DMS 273 treated with DMSO at 0.1 percent for 48 hours (cell line): ENCODE results near the gene C10orf71.

Experiments
- DNase-seq: peaks from one replicate; lab custom pipeline; 2025; lab: John Stamatoyannopoulos, UW

The C10orf71 gene

DNA sequence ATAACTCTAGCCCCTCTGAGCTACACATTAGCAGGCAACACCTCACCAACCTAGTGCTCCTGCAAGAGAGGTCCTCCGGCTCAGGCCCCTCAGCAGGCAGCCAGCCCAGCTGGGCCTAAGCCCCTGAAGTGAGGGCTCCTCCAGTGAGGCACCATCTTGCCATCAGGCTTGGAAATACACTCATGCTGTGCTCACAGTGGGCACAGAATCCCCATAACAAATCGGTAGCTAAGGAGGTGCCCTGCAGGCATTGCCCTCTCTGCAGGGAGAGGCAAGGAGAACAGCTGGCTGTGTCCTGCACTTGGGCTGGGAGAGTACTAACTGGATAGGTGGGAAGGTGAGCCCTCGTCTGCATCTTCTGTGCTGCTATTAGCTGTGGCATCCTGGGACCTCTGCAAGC lies 3.7 kb upstream of the C10orf71 start:
- no peak for DNase-seq

GRCh38 chr10:49296382-49296781 lies 2.6 kb upstream of the C10orf71 start:
- DNase-seq, result no peak

- no peak for DNase-seq
Measured at GRCh38 chr10:49296836-49297235, 2.1 kb upstream of the C10orf71 start.

GRCh38 chr10:49297818-49298670 lies 926 bp upstream of the C10orf71 start:
- no peak for DNase-seq

GRCh38 chr10:49298671-49298982 lies 343 bp upstream of the C10orf71 start:
- no peak for DNase-seq

GRCh38 chr10:49299816-49300139 lies 808 bp downstream of the C10orf71 start:
- no peak for DNase-seq

DNA sequence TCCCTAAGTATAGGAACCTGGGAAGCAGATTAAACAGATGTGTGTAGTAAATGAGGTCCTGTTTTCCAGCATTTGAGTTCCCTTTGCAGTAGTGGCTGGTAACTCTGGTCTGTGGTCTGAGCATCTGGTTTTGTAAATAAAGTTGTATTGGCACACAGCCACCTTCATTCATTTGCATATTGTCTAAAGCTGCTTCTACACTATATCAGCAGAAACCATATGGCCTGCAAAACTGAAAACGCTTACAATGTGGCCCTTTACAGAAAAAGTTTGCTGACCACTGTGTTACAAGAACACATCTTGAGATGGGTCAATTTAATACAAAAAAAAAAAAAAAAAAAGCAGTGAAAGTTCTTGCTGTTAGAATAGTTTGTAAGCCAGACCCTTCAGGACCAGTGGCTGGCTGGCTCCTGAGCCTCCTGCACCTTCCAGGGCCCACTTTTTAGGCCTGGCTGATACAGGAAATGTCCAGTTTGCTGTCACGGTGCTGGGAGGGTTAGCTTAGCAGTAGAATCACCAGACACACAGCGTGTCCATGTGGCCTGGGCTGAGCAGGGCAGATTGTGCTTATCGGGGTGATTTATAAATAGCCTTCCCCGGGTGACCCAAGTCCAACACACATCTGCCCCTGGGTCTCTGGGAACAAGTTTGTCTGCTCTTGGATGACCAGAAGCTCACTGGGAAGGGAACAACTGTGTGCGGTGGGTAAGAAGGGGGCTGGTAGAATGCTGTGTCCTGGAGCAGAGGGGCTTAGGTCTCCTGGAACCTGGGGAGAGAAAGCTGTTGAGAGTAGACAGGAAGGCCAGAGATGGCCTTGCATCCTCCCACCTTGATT lies 1.4 kb downstream of the C10orf71 start:
- peak; percentile 86 for DNase-seq

GRCh38 chr10:49301302-49301701 lies 2.3 kb downstream of the C10orf71 start:
- no peak for DNase-seq

- no peak for DNase-seq
Measured at GRCh38 chr10:49302088-49302487, 3.1 kb downstream of the C10orf71 start.

DNA sequence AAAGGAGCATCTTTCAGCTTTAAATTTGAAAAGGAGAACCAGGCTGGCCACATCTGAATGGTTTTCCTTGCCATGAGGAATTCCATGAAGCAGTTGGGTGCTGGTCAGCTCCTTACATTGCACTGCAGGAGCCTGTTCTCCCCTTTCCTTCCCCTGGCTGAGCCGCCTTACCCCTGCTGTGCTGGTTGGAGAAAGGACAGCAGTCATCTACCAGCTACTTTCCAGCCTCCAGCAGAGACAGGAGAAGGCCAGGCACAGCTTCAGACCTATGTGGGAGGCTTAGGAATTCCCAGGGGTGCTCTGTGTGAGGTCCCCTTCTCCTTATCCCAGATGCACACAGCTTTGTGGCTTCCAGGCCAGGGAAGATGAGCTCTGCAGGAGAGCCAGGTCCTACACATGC lies 4.7 kb downstream of the C10orf71 start:
- DNase-seq, result no peak

GRCh38 chr10:49304137-49304536 lies 5.2 kb downstream of the C10orf71 start:
- no peak for DNase-seq

GRCh38 chr10:49307921-49308320 lies 9.0 kb downstream of the C10orf71 start:
- no peak for DNase-seq

- no peak for DNase-seq
Measured at GRCh38 chr10:49308881-49309280, 9.9 kb downstream of the C10orf71 start.

DNA sequence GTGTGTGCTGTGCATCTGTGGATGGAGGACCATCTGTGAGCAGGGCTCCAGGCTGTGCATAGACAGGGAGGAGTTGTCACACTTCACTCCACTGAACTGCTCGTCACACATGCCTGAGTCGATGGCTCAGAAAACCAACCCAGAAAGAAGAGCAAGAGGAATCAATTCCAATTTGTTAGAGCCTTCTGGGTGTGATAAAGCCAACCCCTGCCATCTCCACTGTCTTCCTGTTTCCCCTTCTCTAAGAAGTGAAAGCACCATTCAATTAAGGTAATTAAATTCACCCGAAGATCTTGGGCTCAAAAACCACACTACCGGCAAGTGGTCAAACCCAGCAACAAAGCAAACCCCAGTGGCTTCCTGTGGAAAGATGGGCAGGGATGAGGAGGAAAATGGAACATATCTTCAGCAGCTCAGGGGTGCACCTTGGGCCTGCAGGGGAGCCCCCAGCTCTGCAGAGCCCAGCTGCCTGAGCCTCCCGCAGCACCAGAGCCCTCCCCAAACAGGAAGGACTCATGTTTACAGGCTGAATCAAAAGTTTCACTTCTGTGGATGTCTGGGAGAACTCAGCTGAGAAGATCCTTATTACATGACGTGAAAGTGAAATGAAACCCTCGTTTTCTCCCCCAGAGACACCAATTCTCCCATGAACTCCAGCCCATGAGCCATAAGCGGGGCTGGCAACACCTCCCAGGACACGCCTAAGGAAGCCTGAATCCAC lies 10.9 kb downstream of the C10orf71 start:
- no peak for DNase-seq

GRCh38 chr10:49310460-49310859 lies 11.5 kb downstream of the C10orf71 start:
- no peak for DNase-seq

- no peak for DNase-seq
Measured at GRCh38 chr10:49310901-49311554, 12.1 kb downstream of the C10orf71 start.

- no peak for DNase-seq
Measured at GRCh38 chr10:49311555-49312236, 12.7 kb downstream of the C10orf71 start.

DNA sequence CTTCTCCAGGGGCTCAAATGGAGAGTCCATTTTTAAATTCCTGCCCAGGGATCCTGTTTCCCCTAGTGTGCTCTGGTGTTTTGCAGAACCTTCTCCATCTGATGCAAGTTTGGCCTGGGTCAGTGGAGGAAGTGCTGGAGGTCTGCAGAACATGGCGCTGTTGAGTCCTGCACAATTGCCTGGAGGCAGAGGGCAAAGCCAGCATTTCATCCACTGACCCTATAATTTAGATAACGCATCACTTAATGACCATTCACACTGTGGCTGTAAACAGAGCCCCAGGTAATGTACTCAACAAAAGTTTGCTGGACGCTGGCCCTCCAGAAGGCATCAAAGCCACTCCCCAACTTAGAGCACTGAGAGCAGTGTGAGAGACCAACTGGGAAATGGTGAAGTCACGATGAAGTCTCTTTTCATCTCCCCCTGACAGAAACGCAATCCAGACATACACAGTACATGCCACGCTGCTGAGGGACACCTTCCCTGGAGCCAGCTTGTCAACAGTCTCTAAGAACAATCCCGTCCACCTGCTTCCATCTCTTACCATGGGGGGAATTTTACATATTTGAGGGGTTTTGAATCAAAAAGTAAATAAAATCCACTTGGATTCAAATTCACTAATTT lies 13.4 kb downstream of the C10orf71 start:
- DNase-seq, result no peak

GRCh38 chr10:49313501-49314070 lies 14.6 kb downstream of the C10orf71 start:
- DNase-seq, result no peak

DNA sequence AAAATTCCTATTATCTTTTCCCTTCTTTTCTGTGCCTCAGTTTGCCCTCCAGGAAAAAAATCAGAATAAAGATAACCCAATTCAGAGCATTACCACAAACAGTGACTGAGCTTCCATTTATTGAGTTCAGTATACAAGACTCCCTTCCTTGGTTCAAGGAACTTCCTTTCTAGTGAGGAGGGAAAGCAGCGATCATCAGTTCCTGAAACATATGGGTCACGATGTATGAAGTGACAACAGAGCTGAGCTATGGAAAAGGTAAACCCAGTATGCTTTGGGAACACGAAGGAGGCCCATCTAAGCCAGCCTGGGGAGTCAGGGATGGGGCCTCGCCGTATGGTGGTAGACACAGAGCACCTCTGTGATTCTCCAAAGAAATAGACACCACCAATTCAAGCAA lies 15.8 kb downstream of the C10orf71 start:
- DNase-seq, result no peak

GRCh38 chr10:49318028-49318427 lies 19.1 kb downstream of the C10orf71 start:
- no peak for DNase-seq
